ENCODE measurements around the gene ARFGEF3.
"Not testable (repeated sequence)": the region's sequence is repeated elsewhere in the genome, so short reads cannot be mapped to it uniquely, and the experiment has no call there.

The ARFGEF3 gene, protein sequence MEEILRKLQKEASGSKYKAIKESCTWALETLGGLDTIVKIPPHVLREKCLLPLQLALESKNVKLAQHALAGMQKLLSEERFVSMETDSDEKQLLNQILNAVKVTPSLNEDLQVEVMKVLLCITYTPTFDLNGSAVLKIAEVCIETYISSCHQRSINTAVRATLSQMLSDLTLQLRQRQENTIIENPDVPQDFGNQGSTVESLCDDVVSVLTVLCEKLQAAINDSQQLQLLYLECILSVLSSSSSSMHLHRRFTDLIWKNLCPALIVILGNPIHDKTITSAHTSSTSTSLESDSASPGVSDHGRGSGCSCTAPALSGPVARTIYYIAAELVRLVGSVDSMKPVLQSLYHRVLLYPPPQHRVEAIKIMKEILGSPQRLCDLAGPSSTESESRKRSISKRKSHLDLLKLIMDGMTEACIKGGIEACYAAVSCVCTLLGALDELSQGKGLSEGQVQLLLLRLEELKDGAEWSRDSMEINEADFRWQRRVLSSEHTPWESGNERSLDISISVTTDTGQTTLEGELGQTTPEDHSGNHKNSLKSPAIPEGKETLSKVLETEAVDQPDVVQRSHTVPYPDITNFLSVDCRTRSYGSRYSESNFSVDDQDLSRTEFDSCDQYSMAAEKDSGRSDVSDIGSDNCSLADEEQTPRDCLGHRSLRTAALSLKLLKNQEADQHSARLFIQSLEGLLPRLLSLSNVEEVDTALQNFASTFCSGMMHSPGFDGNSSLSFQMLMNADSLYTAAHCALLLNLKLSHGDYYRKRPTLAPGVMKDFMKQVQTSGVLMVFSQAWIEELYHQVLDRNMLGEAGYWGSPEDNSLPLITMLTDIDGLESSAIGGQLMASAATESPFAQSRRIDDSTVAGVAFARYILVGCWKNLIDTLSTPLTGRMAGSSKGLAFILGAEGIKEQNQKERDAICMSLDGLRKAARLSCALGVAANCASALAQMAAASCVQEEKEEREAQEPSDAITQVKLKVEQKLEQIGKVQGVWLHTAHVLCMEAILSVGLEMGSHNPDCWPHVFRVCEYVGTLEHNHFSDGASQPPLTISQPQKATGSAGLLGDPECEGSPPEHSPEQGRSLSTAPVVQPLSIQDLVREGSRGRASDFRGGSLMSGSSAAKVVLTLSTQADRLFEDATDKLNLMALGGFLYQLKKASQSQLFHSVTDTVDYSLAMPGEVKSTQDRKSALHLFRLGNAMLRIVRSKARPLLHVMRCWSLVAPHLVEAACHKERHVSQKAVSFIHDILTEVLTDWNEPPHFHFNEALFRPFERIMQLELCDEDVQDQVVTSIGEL (N-terminal part only)

DNA sequence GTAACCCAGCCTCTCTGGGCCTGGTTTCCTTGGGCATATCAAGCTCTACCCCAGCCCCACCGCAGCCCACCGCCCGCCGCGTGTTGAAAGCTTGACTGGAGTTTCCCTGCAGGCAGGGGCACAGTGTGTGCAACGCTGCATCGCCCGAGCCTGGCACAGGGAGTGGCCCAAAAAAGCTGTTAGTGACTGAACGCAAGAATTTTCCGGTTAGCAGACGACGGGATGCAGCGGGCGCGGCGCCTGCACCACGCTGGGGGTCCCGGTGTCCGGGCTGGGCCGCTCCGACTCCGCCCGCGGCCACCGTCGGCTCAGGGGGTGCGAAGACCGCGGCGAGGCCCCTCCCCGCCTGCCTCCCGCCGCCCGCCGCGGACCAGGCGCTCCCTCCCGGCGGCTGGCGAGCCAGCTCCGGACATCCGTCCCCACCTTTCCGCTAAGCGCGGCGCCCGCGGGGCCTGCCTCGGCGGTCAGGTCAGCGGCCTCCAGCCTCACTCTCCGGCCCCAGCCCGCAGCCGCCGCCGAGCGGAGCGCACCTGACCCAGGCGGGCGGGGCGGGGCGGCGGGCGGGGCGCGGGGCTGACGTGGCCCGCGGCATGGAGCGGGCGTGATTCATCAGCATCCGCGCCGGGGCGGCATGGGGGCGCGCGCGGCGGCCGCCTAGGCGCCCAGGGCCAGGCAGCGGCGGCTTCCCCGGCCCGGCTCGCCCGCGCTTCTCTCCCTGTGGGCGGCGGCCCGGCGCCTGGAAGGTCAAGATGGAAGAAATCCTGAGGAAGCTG lies at the start of gene ARFGEF3:
Gene ARFGEF3 (plus strand): TSS at position 602 of the 773 bp plus-strand sequence. CDS start 148 bp downstream, at position 750.
- peak; percentile 38 for DNase-seq

DNA sequence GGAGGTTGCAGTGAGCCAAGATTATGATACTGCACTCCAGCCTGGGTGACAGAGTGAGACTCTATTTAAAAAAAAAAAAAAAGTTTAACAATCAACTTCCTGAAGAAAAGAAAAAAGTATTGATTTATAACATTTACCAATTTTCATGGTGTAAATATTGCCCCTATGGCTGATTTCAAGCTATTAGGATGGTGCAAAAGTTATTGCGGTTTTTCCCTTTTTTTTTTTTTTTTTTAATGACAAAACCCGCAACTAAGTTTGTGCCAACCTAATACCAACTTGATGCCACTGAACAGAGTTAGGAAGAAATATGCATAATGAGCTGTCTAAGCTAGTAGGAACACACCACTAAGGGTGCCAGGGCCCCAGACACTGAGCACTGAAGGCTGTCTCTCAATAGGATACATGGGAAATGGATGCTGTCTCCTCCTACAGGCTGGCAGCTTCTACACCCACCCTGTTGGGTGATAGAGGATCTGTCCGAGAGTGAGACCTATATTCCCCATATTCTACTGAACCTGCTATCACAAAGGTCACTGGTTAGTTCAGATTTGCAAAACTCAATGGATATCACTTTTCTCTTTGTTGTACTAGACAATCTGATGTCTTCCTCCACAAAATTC lies 48.0 kb upstream of the ARFGEF3 start:
- no peak for DNase-seq

DNA sequence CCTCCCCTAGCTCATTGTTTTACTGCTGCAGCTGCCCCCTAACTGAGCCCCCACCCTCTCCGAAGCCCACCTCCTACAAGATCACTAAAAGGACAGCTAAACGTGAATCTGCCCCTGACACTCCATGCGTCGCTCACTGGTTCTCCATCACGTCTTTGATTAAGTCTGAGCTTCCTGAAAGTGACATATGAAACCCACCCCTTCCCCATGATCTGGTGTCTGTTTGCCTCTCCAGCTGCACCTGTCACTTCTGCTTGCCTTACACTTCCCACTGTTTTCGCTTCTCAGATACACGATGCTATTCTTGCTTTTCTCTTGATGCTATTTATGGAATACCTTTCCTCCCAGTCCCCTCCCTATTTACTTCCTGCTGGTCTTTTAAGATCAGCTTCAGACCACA lies 46.5 kb upstream of the ARFGEF3 start:
- DNase-seq: peak; percentile 20

DNA sequence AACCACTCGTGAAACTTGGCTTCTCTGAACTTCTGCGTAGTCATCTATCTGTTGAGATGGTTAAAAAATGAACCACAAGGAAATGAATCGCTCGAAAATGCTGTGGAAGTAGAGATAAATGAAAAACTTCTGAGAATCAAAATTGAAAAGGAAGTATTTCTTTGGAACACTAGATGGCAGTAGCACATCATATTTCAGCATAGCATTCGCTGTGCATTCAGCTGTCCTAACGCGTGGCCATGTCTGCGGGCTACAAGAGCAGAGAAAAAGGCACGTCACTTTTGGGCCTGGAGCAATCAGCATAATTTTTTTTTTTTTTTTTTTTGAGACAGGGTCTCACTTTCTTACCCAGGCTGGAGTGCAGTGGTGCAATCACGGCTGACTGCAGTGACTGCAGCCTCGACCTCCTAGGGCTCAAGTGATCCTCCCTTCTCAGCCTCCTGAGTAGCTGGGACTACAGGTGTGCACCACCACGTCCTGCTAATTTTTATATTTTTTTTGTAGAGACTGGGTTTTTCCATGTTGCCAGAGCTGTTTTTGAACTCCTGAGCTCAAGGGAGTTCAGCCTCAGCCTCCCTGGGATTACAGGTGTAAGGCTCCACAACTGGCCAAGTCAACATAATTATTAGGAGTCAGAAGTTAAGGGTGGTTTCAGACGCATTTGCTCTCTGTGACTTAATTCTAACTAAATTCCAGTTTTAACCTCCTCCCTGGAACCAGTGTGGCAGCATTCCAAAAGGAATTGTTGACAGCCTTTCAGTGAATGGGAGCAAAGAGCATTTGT lies 45.7 kb upstream of the ARFGEF3 start:
- DNase-seq: peak; percentile 67

DNA sequence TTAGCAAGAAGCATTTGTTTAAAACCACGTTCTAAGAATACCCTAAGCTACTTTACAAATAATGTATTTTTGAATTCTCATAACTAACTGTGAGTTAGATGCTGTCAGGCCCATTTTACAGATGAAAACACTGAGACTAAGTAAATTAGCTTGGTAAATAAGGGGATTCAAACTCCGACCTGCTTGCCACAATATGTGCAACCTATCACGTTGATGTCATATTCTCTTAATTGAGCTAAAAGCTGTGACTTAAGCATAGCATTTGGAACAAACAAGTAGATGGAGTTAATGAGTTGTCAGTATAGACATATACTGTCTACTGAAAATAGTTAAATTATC lies 45.1 kb upstream of the ARFGEF3 start:
- no peak for DNase-seq

DNA sequence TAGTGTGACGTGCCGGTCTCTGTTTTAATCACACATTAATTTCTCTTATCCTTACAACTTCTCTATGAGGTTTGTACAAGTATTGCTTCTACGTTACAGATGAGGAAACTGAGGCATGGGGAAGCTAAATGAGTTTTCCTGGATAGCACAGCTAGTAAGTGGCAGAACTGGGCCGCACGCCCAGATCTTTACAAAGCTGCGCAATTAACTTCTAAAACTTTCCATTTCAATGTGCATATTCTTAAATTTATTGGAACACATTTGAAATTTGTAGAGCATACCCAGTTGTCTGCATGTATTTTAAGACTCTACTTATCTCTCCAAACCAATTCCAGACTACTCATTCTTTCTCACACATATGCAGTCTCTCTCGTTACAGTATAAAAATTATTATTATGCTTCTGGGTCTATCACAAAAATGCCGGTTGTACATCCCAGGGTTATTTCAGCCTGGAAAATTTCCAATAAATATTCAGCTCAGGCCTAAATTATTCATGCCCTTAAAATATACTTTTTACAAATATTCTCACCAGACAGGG lies 44.3 kb upstream of the ARFGEF3 start:
- no peak for DNase-seq

DNA sequence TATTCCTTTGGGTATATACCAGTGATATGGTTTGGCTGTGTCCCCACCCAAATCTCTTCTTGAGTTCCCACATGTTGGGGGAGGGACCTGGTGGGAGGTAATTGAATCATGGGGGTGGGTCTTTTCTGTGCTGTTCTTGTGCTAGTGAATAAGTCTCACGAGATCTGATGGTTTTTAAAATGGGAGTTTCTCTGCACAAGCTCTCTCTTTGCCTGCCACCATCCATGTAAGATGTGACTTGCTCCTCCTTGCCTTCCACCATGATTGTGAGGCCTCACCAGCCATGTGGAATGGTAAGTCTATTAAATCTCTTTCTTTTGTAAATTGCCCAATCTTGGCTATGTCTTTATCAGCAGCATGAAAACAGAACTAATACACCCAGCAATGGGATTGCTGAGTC lies 42.5 kb upstream of the ARFGEF3 start:
- not testable (repeated sequence) for DNase-seq

DNA sequence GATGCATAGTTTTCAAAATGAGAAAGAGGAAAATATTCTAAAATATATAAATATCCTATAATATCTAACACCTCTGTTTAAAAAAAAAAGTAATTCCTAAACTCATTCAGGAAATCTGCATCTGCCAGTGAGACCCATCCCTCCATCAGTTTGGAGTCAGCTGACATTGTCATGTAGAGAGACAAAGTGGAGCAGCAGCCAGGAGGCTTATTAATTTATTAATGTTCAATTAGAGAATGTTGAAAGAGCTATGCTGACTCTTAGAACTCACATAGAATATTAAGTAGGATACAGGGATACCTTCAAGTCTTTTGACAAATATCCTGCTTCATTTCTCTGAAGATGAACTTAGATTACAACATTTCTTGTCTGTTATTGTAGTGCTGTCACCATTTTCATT lies 41.8 kb upstream of the ARFGEF3 start:
- no peak for DNase-seq

DNA sequence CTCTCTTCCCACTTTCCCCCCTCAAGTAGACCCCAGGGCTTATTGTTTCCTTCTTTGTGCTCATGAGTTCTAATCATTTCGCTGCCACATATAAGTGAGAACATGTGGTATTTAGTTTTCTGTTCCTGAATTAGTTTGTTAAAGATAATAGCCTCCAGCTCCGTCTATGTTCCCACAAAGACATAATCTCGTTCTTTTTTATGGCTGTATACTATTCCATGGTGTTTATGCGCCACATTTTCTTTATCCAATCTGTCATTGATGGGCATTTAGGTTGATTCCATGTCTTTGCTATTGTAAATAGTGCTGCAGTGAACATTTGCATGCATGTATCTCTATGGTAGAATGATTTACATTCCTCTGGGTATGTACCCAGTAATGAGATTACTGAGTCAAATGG lies 37.6 kb upstream of the ARFGEF3 start:
- DNase-seq: no peak

DNA sequence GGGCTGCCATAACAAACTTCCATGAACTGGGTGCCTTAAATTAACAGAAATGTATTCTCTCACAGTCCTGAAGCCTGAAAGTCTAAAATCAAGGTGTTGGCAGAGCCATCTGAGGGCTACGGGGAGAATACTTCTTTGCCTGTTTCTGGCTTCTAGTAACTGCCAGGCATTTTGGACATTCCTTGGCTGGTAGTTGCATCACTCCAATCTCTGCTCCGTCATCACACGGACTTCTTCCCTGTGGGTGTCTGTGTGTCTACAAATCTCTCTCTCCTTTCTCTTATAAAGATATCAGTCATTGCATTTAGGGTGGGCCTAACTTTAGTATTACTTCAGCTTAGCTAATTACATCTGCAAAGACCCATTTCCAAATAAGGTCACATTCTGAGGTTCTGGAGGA lies 33.6 kb upstream of the ARFGEF3 start:
- no peak for DNase-seq

DNA sequence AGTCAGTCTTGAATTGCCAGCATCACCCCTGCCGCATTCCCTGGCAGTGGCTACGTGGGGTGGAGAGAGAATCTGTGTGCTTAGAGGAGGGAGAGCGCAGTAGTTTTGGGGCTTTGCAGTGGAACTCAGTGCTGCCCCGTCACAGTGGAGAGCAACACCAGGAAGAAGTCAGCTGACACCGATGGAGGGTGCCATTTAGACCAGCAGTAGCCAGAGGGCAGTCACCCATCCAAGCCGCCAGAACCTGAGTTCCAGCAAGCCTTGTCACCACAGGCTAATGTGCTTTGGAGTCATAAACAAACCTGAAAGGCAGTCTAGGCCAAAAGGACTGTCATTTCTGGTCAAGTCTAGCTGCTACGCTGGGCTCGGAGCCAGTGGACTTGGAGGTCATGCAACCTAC lies 32.5 kb upstream of the ARFGEF3 start:
- no peak for DNase-seq

DNA sequence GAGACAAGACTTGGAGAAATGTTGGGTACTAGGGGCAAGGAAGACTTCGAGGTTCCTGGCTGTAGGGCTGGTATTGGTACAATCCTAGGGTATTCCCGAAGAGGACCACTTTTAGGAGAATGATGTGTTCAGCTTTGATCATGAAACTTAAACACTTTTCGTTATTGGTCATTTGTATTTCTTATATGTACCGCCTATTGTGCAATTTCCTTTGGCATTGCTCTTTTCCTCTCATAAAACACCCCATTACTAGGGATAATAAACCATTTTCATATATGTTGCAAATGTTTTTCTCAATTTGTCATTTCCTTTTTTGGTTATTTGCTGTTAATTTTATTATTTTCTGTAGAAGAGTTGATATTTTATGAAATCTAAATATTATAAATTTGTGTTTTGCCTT lies 18.9 kb upstream of the ARFGEF3 start:
- DNase-seq: no peak

DNA sequence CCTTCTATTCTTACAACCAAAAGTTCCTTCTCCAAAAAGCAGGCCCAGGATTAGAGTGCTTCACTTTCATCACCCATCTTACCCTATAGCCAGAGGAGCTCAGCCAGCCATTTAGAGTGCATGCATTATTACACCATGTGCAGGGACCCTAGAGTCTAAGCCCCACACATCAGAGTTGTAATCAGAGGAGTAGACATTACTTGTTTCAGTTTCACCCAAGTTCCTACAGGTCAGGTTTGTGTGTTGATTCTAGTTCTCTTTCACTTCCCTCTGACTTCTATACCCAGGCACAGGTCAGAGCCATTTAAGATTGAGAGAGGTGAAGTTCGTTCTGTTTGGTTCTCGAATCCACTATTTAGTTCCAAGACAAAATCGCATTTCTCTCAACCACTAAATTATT lies 16.3 kb upstream of the ARFGEF3 start:
- no peak for DNase-seq

DNA sequence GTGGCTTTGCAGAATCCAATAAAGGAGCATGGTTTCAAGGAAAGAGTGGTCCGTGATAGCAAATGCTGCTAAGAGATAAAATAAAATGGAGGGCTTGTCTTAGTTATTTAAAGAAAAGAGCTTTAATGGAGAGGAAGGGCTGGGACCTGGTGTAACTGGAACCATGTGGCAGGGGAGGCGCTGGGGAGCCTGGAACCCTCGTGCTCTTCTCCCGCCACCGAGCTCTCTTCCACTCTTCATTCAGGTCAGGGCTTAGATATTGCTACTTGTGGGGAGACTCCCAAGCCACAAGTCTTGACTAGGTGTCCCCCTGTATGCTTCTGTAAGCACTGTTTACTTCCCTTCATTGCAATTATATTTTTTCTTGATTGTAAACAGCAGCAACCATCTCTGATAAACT lies 15.2 kb upstream of the ARFGEF3 start:
- no peak for DNase-seq

DNA sequence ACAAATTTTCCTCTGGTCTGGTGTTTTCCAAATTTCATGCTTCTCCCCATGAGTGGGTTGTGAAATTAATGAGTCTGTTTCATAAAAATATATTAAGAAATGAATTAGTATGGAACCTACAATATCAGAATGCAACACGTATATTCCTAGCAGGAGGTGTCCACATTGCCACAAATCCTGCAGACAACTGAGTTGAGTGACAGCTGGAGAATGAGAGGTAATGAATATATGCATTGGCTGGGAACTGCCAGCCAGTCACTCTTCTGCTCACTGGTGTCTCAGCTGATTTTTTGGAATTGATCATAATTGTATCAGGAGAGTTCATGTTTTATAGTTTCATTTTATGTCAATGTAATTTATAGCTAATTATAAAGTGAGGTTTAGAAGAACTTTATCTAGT lies 6.3 kb upstream of the ARFGEF3 start:
- no peak for DNase-seq

DNA sequence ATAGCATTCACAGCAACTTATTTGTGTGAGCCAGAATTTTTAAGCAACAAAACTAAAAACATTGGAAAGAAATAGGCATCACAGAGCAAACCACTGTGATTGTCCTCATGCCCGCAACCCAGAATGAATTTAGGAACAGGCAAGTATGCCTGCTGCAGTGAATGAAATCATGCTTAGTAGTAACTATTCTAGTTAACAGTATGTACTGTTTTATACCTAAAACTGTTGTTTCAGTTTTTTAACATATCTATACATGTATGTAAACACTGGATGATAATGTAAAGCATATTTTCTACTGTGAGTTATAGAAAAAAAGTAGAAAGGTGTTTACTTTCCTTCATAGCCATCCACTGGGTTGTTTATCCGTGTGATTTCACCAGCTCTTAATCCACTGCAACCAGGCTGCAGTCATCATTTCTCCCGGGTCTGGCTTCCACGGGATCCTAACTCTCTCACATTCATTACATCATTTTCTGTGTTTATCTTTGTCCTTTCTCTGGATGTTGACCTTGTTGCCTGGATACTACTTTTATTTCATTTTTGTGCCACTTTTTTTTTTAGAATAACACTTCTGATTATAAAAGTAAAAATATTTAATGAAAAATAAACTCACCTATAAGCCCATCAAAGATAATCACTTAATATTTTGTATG lies 3.6 kb upstream of the ARFGEF3 start:
- no peak for DNase-seq

DNA sequence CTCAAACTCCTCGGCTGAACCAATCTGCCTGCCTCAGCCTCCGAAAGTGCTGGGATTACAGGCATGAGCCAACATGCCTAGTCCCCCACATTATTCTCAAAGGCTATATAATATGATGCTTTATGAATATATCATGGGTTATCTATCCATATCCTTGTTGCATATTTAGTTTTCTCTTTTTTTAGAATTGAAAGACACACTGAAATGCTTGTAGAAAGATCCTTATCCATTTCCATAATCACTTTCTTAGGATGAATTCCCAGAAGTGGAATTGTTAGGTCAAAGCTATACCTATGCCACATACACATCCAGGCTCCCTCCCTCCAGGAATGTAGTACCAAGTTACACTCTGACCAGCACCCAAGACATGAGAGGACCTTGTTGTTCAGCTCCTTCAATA lies 2.5 kb upstream of the ARFGEF3 start:
- DNase-seq: no peak

DNA sequence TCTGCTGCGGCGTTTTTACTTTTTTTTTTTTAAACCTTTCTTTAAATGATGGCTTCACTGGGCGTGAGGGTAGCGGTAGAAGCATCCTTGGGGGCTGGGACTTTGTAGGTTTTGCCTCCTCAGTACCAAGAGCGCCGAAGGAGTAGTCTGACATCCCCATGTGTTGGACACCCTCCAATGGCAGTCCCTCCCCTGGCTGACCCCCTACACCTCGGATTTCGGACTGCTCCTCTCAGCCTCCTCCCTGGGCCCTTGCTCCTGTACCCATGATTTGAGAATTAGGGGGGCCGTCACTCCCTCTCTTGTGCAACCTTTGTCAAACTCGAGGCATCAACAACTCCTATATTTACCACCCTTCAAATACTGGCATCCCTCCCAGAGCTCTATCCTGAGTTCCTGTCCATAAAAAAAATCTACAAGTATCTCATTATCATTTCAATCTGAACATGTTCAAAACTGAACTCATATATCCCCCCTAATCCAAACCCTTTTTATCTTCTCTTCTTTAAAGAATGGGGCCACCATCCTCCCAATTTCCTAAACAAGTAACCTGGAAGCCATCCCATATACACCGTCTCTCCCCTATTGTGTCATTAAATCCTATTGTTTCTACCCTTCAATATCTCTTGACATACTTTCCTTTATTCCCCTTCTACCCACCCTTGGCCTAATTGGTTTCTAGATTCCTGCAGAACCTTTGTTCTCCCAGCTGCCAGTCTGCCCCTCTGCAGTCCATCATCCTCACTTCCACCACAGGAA lies 1.2 kb upstream of the ARFGEF3 start:
- peak; percentile 47 for DNase-seq

DNA sequence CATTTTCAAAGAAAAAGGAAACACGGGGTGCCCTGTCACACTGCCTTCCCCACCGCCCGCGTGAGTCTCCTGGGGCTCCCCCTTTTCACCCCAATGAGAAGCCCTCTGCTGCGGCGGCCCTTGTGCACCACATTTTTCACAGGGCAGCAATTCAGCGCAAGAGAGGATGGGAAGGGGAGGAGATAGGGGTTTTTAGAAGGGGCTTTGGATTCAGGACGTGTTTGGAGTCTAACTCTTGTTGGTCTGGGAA lies 726 bp upstream of the ARFGEF3 start:
- no peak for DNase-seq
